Measurements from ENCODE around the gene BCKDHA. TPM values are rescaled to one million over a fixed set of nuclear protein-coding genes. Genes with fewer than 3 reads are reported as not detected.
A peak's percentile ranks its signal among the peaks of the same experiment; 100 is the strongest.

The BCKDHA gene
- total and polyA plus RNA-seq, 2 of the 4 experiments (the other 2 are of a cell fraction), result 7.6 to 7.7 TPM

- Histone ChIP-seq H2AK5ac (ENCODE audit: low read depth, low read length) (peak overlapping the region; percentile 10; the same call in 1 of the 2 replicates), H2AFZ (replicated peaks; ENCODE audit: low read length, poor library complexity) (peak overlapping the region; percentile 97), H2BK5ac (ENCODE audit: low read depth, low read length, poor library complexity, severe bottlenecking) (no peak overlapping the region), H3K4me2 (ENCODE audit: low read depth, low read length) (peak overlapping the region; percentile 92), H4K5ac (ENCODE audit: low read depth, low read length) (peak overlapping the region; percentile 19), H3K4me1 (ENCODE audit: control insufficient read depth, insufficient read depth, low read length) (peaks cover 9% of the 10 kb centered on the region), H3K79me1 (ENCODE audit: low read depth in 1 of 2, low read length in 2 of 2) (peaks cover 0 to 23% of the 10 kb centered on the region in 2 experiments; a peak in 3 of 4 replicates), H2AK9ac (replicated peaks; ENCODE audit: low read depth, low read length, poor library complexity) (peak overlapping the region; percentile 21), H2BK15ac (ENCODE audit: low read depth, low read length) (no peak overlapping the region), H4K91ac (ENCODE audit: insufficient read depth, low read depth, low read length) (no peak overlapping the region), H3K18ac (ENCODE audit: low read depth, low read length) (peak overlapping the region; percentile 8; the same call in 1 of the 2 replicates), H3K9me1 (ENCODE audit: insufficient read depth, low read length) (peaks cover 10% of the 10 kb centered on the region), H3K4me3 (ENCODE audit: insufficient read depth, low read depth, low read length) (peak overlapping the region; percentile 75), H3K23ac (ENCODE audit: low read depth, low read length) (peak overlapping the region; percentile 11; the same call in 1 of the 2 replicates), H3K56ac (ENCODE audit: extremely low read depth, insufficient read depth, low read length) (no peak overlapping the region), H2BK120ac (ENCODE audit: low read depth, low read length) (no peak overlapping the region), H4K8ac (ENCODE audit: low read depth in 2 of 2, low read length in 2 of 2) (peak overlapping the region in 1 of 2 experiments; percentile 54; a peak in 1 of 4 replicates), H3K9me3 (ENCODE audit: control insufficient read depth, insufficient read depth, low read length) (no peaks in the 10 kb centered on the region), H3K36me3 (ENCODE audit: control insufficient read depth, insufficient read depth, low read length) (no peaks in the 10 kb centered on the region; the same call in 1 of the 2 replicates), H3K27me3 (ENCODE audit: control insufficient read depth, insufficient read depth, low read length) (no peaks in the 10 kb centered on the region), H3K4ac (ENCODE audit: low read depth, low read length) (peak overlapping the region; percentile 78), H4K20me1 (ENCODE audit: insufficient read depth, low read length) (peaks cover 3% of the 10 kb centered on the region; the same call in 1 of the 2 replicates), H2BK20ac (ENCODE audit: low read depth, low read length) (no peak overlapping the region), H3K9ac (ENCODE audit: low read depth, low read length) (peak overlapping the region; percentile 67), H3K27ac (ENCODE audit: insufficient read depth, low read length) (no peak overlapping the region; the same call in 1 of the 2 replicates), H3K14ac (replicated peaks; ENCODE audit: low read depth, low read length) (0 out of 2 replicates have a peak overlapping the region, but pooled peaks have one; percentile 90)
- in situ Hi-C loops (cut with MboI; ENCODE audit: low sequenced_read_pairs), result no loop called here
- no peak for DNase-seq
- POLR2A ChIA-PET (ENCODE audit: unreplicated experiment), result no interaction called here
- no peak; the same call in 1 of the 2 replicates for ATAC-seq (ENCODE audit: low read depth)
- TF ChIP-seq ELK1 (IDR thresholded peaks at IDR 0.05; ENCODE audit: borderline replicate concordance, low read depth, low read length), result no peak
- TF ChIP-seq CTCF (conservative IDR thresholded peaks at IDR 0.05; ENCODE audit: low read depth, low read length), result no peak
- TF ChIP-seq RAD21 (IDR thresholded peaks at IDR 0.05; ENCODE audit: low read length), result no peak
- dilution Hi-C loops (cut with HindIII; ENCODE audit: low sequenced_read_pairs, unreplicated experiment), result no loop called here
- CTCF ChIA-PET, result no interaction called here
- no TSS peak for BruUV-seq (replicated peaks)
- 75% methylated on average over 7 of the region's 8 CpGs; no CpG with 5 or more reads in 1 of the 2 experiments for WGBS, 2 experiments (ENCODE audit: extremely low coverage in 2 of 2, insufficient read length in 1 of 2)
- intact Hi-C loops (cut with micrococcal nuclease), result no loop called here
Measured at GRCh38 chr19:41376998-41377365, 20.6 kb upstream of the BCKDHA start.
